Skeletal muscle tissue (tissue), 4 donors: ENCODE data around the gene FBXO33. TPM values are rescaled to one million over a fixed set of nuclear protein-coding genes. Genes with fewer than 3 reads are reported as not detected.

Source experiments
- H3K27ac ChIP-seq: one replicate; pipeline ENCODE4 v1.7.0; 2013; ENCODE audit warnings: mild to moderate bottlenecking, low read depth, low read length, inconsistent platforms
- H3K27me3 ChIP-seq, 3 donors: one replicate each; pipeline ENCODE4 v1.7.0; 2013; ENCODE audit warnings: low read length in 3 of 3; ENCODE audit not compliant: control insufficient read depth in 3 of 3, insufficient read depth in 3 of 3
- H3K36me3 ChIP-seq, 3 donors: one replicate each; pipeline ENCODE4 v1.7.0; 2013; ENCODE audit warnings: low read length in 3 of 3; ENCODE audit not compliant: control insufficient read depth in 3 of 3, insufficient read depth in 3 of 3
- H3K4me1 ChIP-seq, 3 donors: one replicate each; pipeline ENCODE4 v1.7.0; 2013; ENCODE audit warnings: low read length in 3 of 3, mild to moderate bottlenecking in 3 of 3; ENCODE audit not compliant: control insufficient read depth in 3 of 3, insufficient read depth in 3 of 3
- H3K4me3 ChIP-seq, 3 donors: one replicate each; pipeline ENCODE4 v1.7.0; 2013; ENCODE audit warnings: low read length in 3 of 3
- H3K9ac ChIP-seq, 3 donors: one replicate each; pipeline ENCODE4 v1.7.0; 2013; ENCODE audit warnings: low read length in 3 of 3, mild to moderate bottlenecking in 3 of 3, moderate library complexity in 2 of 3, low read depth in 1 of 3
- H3K9me3 ChIP-seq, 3 donors: one replicate each; pipeline ENCODE4 v1.7.0; 2013; ENCODE audit warnings: low read length in 3 of 3; ENCODE audit not compliant: control insufficient read depth in 3 of 3
- total RNA-seq: library from RNA; depleted of rRNA; stranded (reverse); fragments of >200 nt; gene quantifications from one replicate; pipeline ENCODE4 v1.2.3, GENCODE V29; 2014
- donor health status: Osteomylitis.

The FBXO33 gene
- total RNA-seq, 1 donor from 2014 or later, result 10.4 TPM

DNA sequence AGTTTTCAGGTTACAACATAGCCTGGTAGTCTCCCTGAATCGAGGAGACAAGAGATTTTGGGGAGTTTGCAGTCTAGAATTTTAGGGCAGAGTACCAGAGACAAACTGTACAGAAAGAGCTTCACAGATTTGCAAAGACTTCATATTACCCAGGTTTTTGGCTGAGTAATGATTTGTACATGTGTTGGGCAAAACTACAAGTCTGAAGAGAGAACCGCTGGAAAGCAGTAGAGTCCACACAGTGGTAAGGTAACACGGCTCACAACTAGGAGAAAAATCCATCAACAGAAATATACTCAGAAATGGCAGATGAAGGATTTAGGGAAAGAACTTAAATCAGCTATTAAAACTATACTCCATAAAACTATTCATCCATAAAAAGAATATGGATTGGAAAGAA is 25.7 kb downstream of the FBXO33 start:
- Histone ChIP-seq H3K4me1 (no peaks in the 10 kb centered on the region), H3K27ac (no peak overlapping the region), H3K9me3 (no peaks in the 10 kb centered on the region), H3K36me3 (no peaks in the 10 kb centered on the region), H3K9ac (no peak overlapping the region), H3K4me3 (no peak overlapping the region), H3K27me3 (no peaks in the 10 kb centered on the region)

GRCh38 chr14:39398382-39398781 is 33.9 kb downstream of the FBXO33 start:
- Histone ChIP-seq H3K36me3 (peaks cover 1 to 7% (median 6%) of the 10 kb centered on the region in 3 donors), H3K27me3 (no peaks in the 10 kb centered on the region), H3K9me3 (no peaks in the 10 kb centered on the region), H3K4me1 (peaks cover 0 to 2% (median 0%) of the 10 kb centered on the region in 3 donors), H3K27ac (no peak overlapping the region), H3K4me3 (no peak overlapping the region), H3K9ac (no peak overlapping the region)

DNA sequence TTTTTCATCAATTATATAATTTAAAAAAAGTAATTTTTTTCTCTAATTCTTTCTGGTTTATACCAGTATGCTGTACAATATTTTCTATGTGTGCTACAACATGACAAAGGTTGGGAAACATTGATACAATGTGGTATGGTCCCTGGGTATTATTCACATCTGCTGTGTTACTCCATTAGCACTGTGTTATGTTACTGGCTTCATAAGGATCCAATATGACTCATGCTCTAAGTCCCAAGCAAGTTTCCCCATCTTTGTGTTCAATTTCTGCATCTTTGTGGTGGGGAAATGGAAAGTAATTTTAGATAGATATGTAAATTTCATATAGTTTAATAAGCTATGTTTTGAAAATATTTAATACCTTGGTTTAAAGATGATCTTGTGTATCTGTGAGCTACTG is 35.8 kb downstream of the FBXO33 start:
- H3K9me3 ChIP-seq, result no peaks in the 10 kb centered on the region
- peaks cover 4 to 11% (median 6%) of the 10 kb centered on the region in 3 donors for H3K36me3 ChIP-seq
- H3K27me3 ChIP-seq, result no peaks in the 10 kb centered on the region

DNA sequence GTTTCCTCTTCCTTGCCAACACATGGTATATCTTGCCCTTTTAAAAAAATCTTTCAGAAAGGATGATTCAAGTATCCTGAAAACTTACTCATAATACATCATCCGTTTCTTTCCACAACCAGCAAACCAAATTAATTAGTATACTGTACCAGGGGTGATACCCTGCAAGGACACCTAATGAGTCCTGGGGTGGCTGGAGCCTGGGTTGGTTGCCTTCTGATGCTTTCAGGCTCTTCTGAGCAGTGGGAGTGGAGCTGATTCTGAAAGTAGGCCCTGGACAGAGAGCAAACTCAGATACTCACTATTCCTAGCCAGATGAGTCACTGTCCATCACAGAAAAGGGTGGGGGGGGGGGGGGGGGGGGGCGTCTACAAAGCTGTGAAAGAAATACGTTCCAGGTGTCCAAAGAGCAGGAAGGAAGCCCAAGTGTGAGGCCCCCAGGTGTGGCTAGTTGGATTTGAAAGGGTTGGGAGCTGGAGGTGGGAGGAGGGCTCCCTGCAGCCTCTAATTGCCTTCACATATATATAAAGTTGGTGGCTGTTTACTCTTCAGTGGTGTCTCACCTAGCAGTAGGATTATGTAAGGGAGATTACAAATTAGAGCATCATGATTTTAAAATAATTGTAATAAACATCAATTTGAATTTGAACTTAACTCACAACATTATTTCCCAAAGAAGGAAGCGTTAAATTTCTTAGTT is 36.5 kb downstream of the FBXO33 start:
- no peaks in the 10 kb centered on the region for H3K27me3 ChIP-seq
- H3K27ac ChIP-seq, result no peak overlapping the region
- H3K9ac ChIP-seq, result no peak overlapping the region
- H3K4me3 ChIP-seq, result no peak overlapping the region
- H3K9me3 ChIP-seq, result no peaks in the 10 kb centered on the region
- peaks cover 0 to 2% (median 0%) of the 10 kb centered on the region in 3 donors for H3K4me1 ChIP-seq
- H3K36me3 ChIP-seq, result peaks cover 4 to 11% (median 4%) of the 10 kb centered on the region in 3 donors

More for the DNA sequence above, 35.8 kb downstream of the FBXO33 start:
- H3K27ac ChIP-seq, result no peak overlapping the region
- no peak overlapping the region for H3K4me3 ChIP-seq
- H3K9ac ChIP-seq, result no peak overlapping the region
- H3K4me1 ChIP-seq, result peaks cover 0 to 2% (median 0%) of the 10 kb centered on the region in 3 donors

GRCh38 chr14:39393289-39393688 is 38.9 kb downstream of the FBXO33 start:
- no peak overlapping the region for H3K4me3 ChIP-seq
- no peak overlapping the region for H3K27ac ChIP-seq
- no peak overlapping the region for H3K9ac ChIP-seq
- H3K4me1 ChIP-seq, result peaks cover 0 to 2% (median 0%) of the 10 kb centered on the region in 3 donors
- no peaks in the 10 kb centered on the region for H3K27me3 ChIP-seq
- peaks cover 4 to 11% (median 5%) of the 10 kb centered on the region in 3 donors for H3K36me3 ChIP-seq
- no peaks in the 10 kb centered on the region for H3K9me3 ChIP-seq

- Histone ChIP-seq H3K4me3 (no peak overlapping the region), H3K9me3 (no peaks in the 10 kb centered on the region), H3K27me3 (no peaks in the 10 kb centered on the region), H3K4me1 (no peaks in the 10 kb centered on the region), H3K27ac (no peak overlapping the region), H3K9ac (no peak overlapping the region), H3K36me3 (peaks cover 0 to 5% (median 0%) of the 10 kb centered on the region in 3 donors)
These were observed 48.1 kb downstream of the FBXO33 start for GRCh38 chr14:39384177-39384576.

DNA sequence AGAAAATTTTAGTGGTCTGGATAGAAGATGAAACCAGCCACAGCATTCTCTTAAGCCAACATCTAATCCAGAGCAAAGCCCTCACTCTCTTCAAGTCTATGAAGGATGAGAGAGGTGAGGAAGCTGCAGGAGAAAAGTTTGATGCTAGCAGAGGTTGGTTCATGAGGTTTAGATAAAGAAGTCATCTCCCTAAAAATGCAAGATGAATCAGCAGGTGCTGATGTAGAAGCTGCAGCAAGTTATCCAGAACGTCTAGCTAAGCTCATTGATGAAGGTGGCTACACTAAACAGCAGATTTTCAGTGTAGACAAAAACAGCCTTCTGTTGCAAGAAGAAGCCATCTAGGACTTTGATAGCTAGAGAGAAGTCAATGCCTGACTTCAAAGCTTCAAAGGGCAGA is 48.5 kb downstream of the FBXO33 start:
- Histone ChIP-seq H3K36me3 (peaks cover 0 to 3% (median 0%) of the 10 kb centered on the region in 3 donors), H3K4me3 (no peak overlapping the region), H3K9ac (no peak overlapping the region), H3K27me3 (no peaks in the 10 kb centered on the region), H3K4me1 (no peaks in the 10 kb centered on the region), H3K27ac (no peak overlapping the region), H3K9me3 (no peaks in the 10 kb centered on the region)

DNA sequence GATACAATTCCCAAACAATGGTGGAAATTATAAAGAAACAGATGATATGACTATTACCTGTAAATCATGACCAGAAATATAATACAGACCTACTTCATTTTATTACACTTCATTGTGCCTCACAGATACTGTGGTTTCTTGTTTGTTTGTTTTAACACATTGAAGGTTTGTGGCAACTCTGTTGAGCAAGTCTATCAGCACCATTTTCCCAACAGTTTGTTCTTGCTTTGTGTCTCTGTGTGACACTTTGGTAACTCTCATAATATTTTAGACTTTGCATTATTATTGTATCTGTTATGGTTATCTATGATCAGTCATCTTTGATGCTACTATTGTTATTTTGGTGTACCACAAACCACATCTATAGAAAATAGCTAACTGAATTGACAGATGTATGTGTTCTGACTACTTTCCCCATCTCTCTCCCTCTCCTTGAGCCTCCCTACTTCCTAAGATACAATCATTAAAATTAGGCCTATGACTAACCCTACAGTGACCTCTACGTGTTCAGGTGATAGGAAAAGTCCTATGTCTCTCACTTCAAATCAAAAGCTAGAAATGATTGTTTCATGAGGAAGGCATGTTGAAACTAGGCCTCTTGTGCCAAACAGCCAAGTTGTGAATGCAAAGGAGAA is 49.1 kb downstream of the FBXO33 start:
- Histone ChIP-seq H3K36me3 (no peaks in the 10 kb centered on the region), H3K9ac (no peak overlapping the region), H3K27ac (no peak overlapping the region), H3K4me1 (no peaks in the 10 kb centered on the region), H3K4me3 (no peak overlapping the region), H3K9me3 (no peaks in the 10 kb centered on the region), H3K27me3 (no peaks in the 10 kb centered on the region)

GRCh38 chr14:39382463-39382862 is 49.8 kb downstream of the FBXO33 start:
- no peaks in the 10 kb centered on the region for H3K4me1 ChIP-seq
- no peak overlapping the region for H3K4me3 ChIP-seq
- no peaks in the 10 kb centered on the region for H3K36me3 ChIP-seq
- no peak overlapping the region for H3K9ac ChIP-seq
- no peaks in the 10 kb centered on the region for H3K27me3 ChIP-seq
- H3K9me3 ChIP-seq, result no peaks in the 10 kb centered on the region
- H3K27ac ChIP-seq, result no peak overlapping the region

GRCh38 chr14:39381366-39381765 is 50.9 kb downstream of the FBXO33 start:
- H3K9me3 ChIP-seq, result no peaks in the 10 kb centered on the region
- no peaks in the 10 kb centered on the region for H3K27me3 ChIP-seq
- H3K4me1 ChIP-seq, result peaks cover 0 to 4% (median 4%) of the 10 kb centered on the region in 3 donors
- H3K4me3 ChIP-seq, result no peak overlapping the region
- no peaks in the 10 kb centered on the region for H3K36me3 ChIP-seq
- H3K27ac ChIP-seq, result no peak overlapping the region
- H3K9ac ChIP-seq, result no peak overlapping the region
